ENCODE data around the gene CASP2. TPM values are rescaled to one million over a fixed set of nuclear protein-coding genes. Genes with fewer than 3 reads are reported as not detected.
A peak's percentile ranks its signal among the peaks of the same experiment; 100 is the strongest.

The CASP2 gene
- total RNA-seq, result 10 to 100 TPM; 71.8 to 79.7 TPM

DNA sequence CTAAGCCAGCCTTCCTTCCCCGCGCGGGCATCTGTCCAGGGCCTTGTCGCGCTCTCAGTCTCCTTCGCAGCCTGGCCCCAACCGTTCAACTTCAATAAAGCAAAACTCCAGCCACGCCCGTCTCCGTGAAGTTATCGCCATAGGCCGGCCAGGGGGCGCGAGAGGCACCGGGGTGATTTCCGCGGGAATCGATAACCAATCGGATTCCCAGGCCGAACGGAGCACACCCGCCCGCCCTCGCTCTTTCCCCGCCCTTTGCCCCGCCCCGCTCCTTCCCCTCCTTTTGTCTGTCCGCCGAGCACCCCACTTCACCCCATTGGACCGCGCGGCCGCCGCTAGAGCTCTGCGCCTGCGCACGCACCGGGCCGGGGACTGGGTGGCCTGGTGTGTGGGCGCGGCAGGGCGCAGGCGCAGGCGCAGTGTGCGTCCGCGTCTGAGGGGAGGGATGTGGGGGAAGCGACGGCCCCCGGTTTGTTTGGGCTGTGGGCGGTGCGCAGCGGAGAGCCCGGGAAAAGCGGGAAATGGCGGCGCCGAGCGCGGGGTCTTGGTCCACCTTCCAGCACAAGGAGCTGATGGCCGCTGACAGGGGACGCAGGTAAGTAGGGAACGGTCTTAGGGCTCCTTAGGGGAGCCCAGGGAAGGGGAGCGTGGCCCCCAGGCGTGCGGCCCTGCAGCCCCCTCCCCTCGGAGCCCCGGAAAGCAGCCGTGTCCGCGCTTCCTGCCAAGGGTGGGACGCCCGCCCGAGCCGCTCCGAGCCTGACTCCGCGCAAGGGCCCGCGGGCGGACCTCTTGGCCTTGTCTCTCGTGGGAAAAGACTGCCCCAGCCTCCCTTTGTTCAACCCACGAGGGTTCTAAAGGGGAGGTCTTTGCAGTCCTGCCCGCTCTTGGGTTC lies at the start of gene CASP2:
CASP2 (plus strand) TSS at position 417 of the 892 bp plus-strand sequence; CDS start at position 522, 105 bp downstream.
- DNase-seq, result peak; percentile 100
- Mint-ChIP-seq H3K4me3 (peak within 1 kb of the TSS; percentile 96), H3K9me3 (peaks cover 3% of the 10 kb centered on the region), H3K36me3 (peaks cover 32% of the 10 kb centered on the region), H3K27me3 (no peaks in the 10 kb centered on the region), H3K27ac (peak within 1 kb of the TSS; percentile 91), H3K4me1 (peaks cover 37% of the 10 kb centered on the region)

DNA sequence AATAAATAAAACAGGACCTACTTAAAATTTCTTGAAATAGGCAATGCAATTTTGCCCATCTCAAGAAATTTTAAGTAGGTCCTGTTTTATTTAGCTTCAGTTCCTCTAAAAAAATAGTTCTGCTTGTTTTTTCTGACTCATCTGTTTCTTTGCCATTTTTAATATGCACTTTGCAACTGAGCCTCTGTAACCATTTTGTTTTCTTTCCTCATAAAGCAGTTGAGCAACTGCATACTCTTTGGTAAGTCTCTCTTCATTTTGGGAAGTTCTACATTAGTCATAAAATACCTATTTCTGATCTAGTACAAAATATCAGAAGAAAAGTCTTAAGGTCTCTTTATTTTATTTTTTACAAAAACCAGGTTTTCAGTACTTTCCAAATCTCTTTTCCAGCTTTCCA lies 48.3 kb upstream of the CASP2 start:
- peaks cover 14% of the 10 kb centered on the region for H3K9me3 Mint-ChIP-seq
- H3K27ac Mint-ChIP-seq, result no peak overlapping the region
- H3K36me3 Mint-ChIP-seq, result peaks cover 7% of the 10 kb centered on the region
- DNase-seq, result no peak
- peaks cover 8% of the 10 kb centered on the region for H3K27me3 Mint-ChIP-seq
- H3K4me1 Mint-ChIP-seq, result peaks cover 20% of the 10 kb centered on the region
- no peak overlapping the region for H3K4me3 Mint-ChIP-seq

DNA sequence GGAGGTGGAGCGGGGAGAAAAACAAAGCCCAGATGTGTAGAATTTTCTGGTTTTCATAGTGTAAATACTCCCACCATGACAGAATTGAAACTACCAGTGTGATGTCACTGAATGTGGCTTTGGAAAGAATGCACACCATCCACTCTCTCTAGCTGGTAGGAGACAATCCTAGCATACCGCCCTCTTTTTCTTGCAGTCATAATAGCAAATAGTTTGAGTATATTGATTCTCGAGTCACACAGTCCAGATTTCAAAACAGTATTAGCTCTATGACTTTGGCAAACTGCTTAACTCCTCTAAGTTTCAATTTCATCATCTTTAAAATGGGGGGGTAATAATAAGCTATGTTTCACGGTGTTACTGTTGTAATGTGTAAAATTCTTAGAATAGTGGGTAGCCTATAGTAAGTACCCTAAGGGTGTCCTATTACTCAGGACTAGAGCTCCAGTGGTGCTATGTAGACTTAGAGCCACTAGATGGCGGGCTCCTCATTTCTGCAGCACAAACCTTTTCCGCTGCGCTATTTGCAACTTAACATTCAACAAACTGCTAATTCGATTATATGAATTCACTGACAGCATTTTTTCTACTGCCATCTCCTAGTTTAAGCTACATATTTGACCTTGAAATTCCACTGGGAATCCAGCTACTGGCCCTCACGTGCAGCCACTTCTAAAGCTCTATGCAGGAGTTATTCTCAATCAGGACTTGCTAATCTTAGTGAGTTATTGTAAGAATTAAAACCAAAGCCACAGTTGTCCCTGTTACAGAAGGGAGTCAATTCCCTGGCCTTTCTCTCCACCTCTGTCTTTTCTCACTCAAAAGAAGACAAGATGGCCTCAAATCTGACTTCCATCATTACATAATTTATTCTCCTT lies 47.6 kb upstream of the CASP2 start:
- Mint-ChIP-seq H3K4me3 (no peak overlapping the region), H3K9me3 (peaks cover 14% of the 10 kb centered on the region), H3K27me3 (peaks cover 3% of the 10 kb centered on the region), H3K4me1 (peaks cover 25% of the 10 kb centered on the region), H3K36me3 (peaks cover 7% of the 10 kb centered on the region), H3K27ac (peak overlapping the region; percentile 9)
- DNase-seq, result peak; percentile 61

DNA sequence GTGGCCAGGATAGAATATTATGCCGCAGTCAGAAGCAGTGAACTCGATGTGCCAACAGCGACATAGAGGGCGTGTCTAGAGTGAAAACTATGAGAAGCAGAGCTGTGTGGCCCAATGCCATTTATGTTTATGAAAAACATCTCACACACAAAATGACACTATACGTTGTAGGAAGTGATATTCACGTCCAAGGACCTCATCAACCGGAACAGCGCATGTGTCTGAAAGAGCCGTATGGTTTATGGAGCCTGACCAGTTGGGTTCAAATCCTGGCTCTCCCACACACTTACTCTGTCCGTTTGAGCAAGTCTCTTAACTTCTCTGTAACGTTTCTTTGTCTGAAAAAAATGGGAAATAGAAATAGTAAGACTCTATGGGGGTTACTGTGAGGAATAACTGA lies 45.8 kb upstream of the CASP2 start:
- no peaks in the 10 kb centered on the region for H3K27me3 Mint-ChIP-seq
- H3K27ac Mint-ChIP-seq, result no peak overlapping the region
- no peak overlapping the region for H3K4me3 Mint-ChIP-seq
- no peak for DNase-seq
- peaks cover 6% of the 10 kb centered on the region for H3K9me3 Mint-ChIP-seq
- H3K4me1 Mint-ChIP-seq, result peaks cover 40% of the 10 kb centered on the region
- H3K36me3 Mint-ChIP-seq, result peaks cover 1% of the 10 kb centered on the region

DNA sequence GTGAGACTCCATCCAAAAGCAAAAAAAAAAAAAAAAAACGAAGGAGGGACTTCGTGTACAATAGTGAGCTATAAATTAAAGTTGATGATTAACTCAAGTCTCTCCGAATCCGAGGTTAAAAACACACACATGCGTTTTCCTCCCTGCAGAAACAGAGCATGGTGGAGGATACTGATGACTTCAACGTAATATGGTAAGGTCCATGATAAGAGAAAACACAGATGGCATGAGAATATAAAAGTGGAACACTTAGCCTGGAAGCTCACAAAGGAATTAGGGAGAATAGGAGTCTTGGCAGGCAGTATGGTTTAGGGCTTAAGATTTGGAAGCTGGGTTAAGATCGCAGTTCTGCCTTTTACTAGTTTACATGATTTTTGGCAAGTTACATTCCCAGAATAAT lies 45.0 kb upstream of the CASP2 start:
- DNase-seq, result no peak
- Mint-ChIP-seq H3K36me3 (peaks cover 1% of the 10 kb centered on the region), H3K9me3 (peaks cover 3% of the 10 kb centered on the region), H3K4me1 (peaks cover 41% of the 10 kb centered on the region), H3K27ac (no peak overlapping the region), H3K27me3 (no peaks in the 10 kb centered on the region), H3K4me3 (no peak overlapping the region)

DNA sequence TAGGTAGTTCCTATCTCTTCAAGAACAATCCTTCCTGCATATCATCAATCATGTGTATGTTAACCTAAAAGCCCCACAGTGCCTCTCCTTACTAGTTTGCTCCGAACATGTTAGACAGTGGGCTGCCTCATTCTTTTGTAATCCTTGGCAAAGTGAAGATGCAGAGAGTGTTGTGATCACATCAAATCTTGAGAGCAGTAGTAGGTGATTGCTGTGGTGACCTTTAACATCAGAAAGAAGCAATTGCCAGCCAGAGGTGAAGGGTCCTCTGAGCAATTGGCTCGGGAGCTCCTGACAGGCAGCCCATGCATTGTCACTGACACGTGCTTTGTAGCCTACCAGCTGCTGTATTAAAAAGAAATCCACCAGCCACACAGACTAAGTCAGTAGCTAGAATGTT lies 44.5 kb upstream of the CASP2 start:
- H3K4me1 Mint-ChIP-seq, result peaks cover 44% of the 10 kb centered on the region
- no peaks in the 10 kb centered on the region for H3K27me3 Mint-ChIP-seq

DNA sequence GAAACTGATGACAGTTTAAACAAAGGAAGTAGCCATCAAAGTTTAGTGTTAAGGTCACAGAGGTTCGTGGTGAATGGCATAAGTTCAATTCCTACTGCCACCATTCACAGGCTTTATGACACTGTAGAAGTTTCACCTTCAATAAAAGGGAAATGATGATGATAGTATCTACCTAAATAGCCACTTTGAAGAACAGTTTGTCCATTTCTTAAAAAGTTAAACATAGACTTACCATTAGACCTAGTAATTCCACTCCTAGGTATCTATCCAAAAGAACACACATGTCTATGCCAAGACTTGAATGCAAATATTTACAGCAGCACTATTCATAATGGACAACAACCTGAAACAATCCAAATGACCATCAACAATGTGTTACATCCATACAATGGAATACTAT lies 43.8 kb upstream of the CASP2 start:
- Mint-ChIP-seq H3K36me3 (peaks cover 5% of the 10 kb centered on the region), H3K9me3 (peaks cover 7% of the 10 kb centered on the region), H3K27ac (no peak overlapping the region), H3K27me3 (no peaks in the 10 kb centered on the region), H3K4me3 (no peak overlapping the region), H3K4me1 (peaks cover 46% of the 10 kb centered on the region)
- no peak for DNase-seq

More for the DNA sequence above, 44.5 kb upstream of the CASP2 start:
- peaks cover 3% of the 10 kb centered on the region for H3K9me3 Mint-ChIP-seq
- no peak overlapping the region for H3K4me3 Mint-ChIP-seq
- H3K36me3 Mint-ChIP-seq, result peaks cover 1% of the 10 kb centered on the region
- no peak for DNase-seq
- no peak overlapping the region for H3K27ac Mint-ChIP-seq

DNA sequence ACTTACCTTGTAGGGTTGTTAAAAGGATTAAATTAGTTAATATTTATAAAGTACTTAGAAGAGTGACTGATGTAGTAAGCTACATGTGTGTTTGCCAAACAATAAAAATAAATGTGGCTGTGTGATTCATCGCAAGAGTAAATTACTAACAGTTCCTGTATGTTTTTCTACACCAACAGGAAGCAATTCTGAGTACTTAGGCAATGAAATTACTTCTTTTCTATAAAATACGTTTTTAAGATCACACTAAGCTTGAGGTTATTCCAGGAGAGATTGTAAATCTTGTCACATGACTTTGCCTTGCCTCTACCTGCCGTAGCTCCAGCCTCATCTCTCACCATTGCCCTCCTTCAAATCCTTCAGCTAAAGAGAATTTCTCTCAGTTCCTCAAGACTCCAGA lies 43.0 kb upstream of the CASP2 start:
- Mint-ChIP-seq H3K4me3 (no peak overlapping the region), H3K27me3 (no peaks in the 10 kb centered on the region), H3K9me3 (peaks cover 11% of the 10 kb centered on the region), H3K4me1 (peaks cover 52% of the 10 kb centered on the region), H3K36me3 (peaks cover 6% of the 10 kb centered on the region), H3K27ac (peak overlapping the region; percentile 43)
- no peak for DNase-seq

DNA sequence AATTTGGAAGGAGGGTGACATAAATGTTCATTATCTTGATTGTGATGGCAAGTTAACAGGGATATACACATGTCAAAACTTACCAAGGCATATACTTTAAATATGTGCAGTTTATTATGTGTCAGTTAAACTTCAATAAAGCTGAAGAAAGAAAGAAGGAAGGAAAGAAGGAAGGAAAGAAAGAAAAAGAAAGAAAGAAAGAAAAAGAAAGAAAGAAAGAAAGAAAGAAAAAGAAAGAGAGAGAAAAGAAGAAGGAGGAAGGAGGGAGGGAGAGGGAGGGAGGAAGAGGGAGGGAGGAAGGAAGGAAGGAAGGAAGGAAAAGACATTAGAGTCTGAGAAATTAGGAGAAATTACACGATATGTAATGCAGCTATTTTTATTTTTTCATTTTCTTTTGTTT lies 40.8 kb upstream of the CASP2 start:
- peaks cover 14% of the 10 kb centered on the region for H3K9me3 Mint-ChIP-seq
- no peak overlapping the region for H3K27ac Mint-ChIP-seq

DNA sequence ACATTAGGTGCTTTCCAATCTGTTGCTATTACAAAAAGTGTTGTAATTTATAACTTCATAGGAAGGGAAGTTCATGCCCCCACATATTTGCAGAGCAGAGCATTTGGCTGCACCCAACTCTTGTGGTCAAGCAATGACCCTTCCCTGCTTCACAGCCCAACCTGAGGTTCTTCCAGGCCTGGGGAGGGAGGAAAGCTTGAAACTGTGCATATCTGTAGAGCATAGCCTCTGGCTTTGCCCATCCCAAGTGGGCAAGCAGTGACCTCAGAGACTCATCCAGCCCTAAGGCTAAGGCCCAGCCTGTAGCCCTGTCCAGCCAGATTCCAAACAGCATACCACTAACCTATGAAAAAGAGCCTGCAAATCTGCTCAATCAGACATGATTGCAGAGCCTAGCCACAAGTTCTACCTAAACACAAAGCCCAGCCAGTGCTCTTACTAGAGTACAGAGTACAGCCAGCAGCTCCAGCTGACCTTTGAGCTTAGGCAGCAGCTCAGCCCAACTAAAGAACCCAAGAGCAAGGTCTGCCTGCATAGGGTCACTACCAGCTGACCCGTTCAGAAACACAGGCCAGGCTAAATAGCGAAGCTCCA lies 39.3 kb upstream of the CASP2 start:
- H3K9me3 Mint-ChIP-seq, result peaks cover 19% of the 10 kb centered on the region
- H3K27me3 Mint-ChIP-seq, result no peaks in the 10 kb centered on the region
- peaks cover 18% of the 10 kb centered on the region for H3K36me3 Mint-ChIP-seq
- DNase-seq, result no peak
- H3K4me3 Mint-ChIP-seq, result no peak overlapping the region
- H3K4me1 Mint-ChIP-seq, result peaks cover 63% of the 10 kb centered on the region
- no peak overlapping the region for H3K27ac Mint-ChIP-seq

More for the DNA sequence above, 40.8 kb upstream of the CASP2 start:
- no peak for DNase-seq
- Mint-ChIP-seq H3K36me3 (peaks cover 12% of the 10 kb centered on the region), H3K27me3 (no peaks in the 10 kb centered on the region), H3K4me1 (peaks cover 64% of the 10 kb centered on the region), H3K4me3 (no peak overlapping the region)

DNA sequence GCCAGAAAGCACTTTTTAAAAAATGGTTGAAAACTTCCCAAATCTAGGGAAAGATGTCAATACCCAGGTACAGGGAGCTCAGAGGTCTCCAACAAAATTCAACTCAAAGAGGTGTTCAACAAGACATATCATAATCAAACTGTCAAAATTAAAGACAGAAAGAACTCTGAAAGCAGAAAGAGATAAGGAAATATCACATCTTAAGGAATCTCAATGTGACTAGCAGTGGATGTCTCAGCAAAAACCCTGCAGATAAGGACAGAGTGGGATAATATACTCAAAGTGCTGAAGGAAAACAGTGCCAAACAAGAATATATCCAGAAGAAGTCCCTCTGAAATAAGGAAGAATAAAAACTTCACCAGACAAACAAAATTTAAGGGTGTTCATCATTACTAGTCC lies 38.0 kb upstream of the CASP2 start:
- H3K36me3 Mint-ChIP-seq, result peaks cover 22% of the 10 kb centered on the region
- DNase-seq, result no peak
- H3K4me3 Mint-ChIP-seq, result no peak overlapping the region
- H3K27ac Mint-ChIP-seq, result peak overlapping the region; percentile 13
- H3K4me1 Mint-ChIP-seq, result peaks cover 56% of the 10 kb centered on the region
- H3K27me3 Mint-ChIP-seq, result no peaks in the 10 kb centered on the region
- H3K9me3 Mint-ChIP-seq, result peaks cover 22% of the 10 kb centered on the region

DNA sequence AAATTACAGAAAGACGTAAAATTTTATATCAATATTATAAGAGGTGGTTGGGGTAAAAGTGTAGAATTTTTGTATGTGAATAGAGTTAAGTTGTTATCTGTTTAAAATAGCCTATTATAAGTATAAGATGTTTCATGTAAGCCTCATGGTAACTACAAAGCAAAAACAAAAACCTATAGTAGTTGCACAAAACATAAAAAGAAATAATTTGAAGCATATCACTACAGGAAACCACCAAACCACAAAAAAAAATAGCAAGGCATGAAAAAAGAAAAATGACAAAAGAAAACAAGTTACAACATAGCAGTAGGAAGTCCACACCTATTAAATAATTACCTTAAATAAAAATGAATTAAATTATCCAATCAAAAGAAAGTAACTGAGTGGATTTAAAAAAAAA lies 37.3 kb upstream of the CASP2 start:
- peaks cover 26% of the 10 kb centered on the region for H3K9me3 Mint-ChIP-seq
- no peak for DNase-seq
- H3K27me3 Mint-ChIP-seq, result no peaks in the 10 kb centered on the region
- H3K4me1 Mint-ChIP-seq, result peaks cover 54% of the 10 kb centered on the region
- peaks cover 22% of the 10 kb centered on the region for H3K36me3 Mint-ChIP-seq
- peak overlapping the region; percentile 36 for H3K27ac Mint-ChIP-seq
- H3K4me3 Mint-ChIP-seq, result no peak overlapping the region

DNA sequence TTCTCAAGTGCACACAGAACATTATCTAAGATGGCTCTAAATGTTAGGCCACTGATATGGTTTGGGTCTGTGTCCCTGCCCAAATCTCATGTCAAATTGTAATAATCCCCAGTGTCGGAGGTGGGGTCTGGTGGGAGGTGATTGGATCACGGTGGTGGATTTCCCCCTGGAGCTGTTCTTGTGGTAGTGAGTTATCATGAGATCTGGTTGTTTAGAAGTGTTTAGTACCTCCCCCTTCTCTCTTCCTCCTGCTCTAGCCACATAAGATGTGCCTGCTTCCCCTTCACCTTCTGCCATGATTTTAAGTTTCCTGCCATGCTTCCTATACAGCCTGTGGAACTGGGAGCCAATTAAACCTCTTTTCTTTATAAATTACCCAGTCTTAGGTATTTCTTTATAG lies 36.1 kb upstream of the CASP2 start:
- no peaks in the 10 kb centered on the region for H3K27me3 Mint-ChIP-seq
- peaks cover 23% of the 10 kb centered on the region for H3K9me3 Mint-ChIP-seq
- H3K27ac Mint-ChIP-seq, result peak overlapping the region; percentile 21
- H3K4me1 Mint-ChIP-seq, result peaks cover 48% of the 10 kb centered on the region
- peaks cover 21% of the 10 kb centered on the region for H3K36me3 Mint-ChIP-seq
- H3K4me3 Mint-ChIP-seq, result no peak overlapping the region
- no peak for DNase-seq

DNA sequence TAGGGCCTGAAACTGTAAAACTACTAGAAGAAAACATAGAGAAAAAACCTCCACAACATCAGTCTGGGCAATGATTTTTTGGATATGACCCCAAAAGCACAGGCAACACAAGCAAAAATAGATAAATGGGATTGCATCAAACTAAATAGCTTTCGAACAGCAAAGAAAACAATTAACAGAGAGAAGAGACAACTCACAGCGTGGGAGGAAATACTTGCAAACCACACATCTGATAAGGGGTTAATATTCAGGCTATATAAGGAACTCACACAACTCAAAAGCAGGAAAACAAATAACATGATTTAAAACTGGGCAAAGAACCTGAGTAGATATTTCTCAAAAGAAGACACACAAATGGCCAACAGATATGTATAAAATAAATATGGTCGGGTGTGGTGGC lies 32.6 kb upstream of the CASP2 start:
- Mint-ChIP-seq H3K4me3 (no peak overlapping the region), H3K4me1 (peaks cover 46% of the 10 kb centered on the region), H3K27ac (no peak overlapping the region), H3K36me3 (peaks cover 16% of the 10 kb centered on the region), H3K27me3 (no peaks in the 10 kb centered on the region), H3K9me3 (peaks cover 15% of the 10 kb centered on the region)
- DNase-seq, result no peak

DNA sequence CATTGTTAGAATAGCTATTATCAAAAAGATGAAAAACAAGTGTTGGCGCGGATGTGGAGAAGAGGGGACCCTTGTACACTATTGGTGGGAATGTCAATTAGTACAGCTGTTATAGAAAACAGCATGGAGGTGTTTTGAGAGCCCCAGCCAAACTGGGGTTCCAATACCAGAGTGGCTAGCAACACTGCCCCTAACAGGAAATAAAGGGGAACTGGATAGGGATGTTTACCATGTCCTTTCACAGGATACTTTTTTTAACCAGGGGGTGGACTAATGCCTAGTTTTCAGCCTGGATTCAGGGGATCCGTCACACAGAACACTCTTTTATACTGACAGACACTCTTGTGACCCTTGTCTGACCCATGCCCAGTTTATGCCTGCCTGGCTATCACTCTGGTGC lies 31.8 kb upstream of the CASP2 start:
- Mint-ChIP-seq H3K9me3 (peaks cover 13% of the 10 kb centered on the region), H3K36me3 (peaks cover 15% of the 10 kb centered on the region), H3K4me1 (peaks cover 41% of the 10 kb centered on the region), H3K27me3 (no peaks in the 10 kb centered on the region), H3K4me3 (no peak overlapping the region), H3K27ac (no peak overlapping the region)
- DNase-seq, result no peak
